HEK293T (cell line): ENCODE data around the gene OXCT2.
"Not testable (repeated sequence)": the region's sequence is repeated elsewhere in the genome, so short reads cannot be mapped to it uniquely, and the experiment has no call there.

Source experiments
- BHLHE40 ChIP-seq: fragments of 450-650 bp; IDR thresholded peaks from 2 replicates; pipeline ENCODE4 v1.6.1; 2016; ENCODE audit warnings: mild to moderate bottlenecking, moderate library complexity, borderline replicate concordance
- ELF4 ChIP-seq: fragments of 450-650 bp; IDR thresholded peaks from 2 replicates; pipeline ENCODE4 v1.6.1; 2017; ENCODE audit warnings: antibody characterized with exemption
- FOXA1 ChIP-seq: fragments of 450-650 bp; IDR thresholded peaks from 2 replicates; pipeline ENCODE4 v1.6.1; 2016; ENCODE audit warnings: mild to moderate bottlenecking
- FOXK2 ChIP-seq: fragments of 450-650 bp; IDR thresholded peaks from 2 replicates; pipeline ENCODE4 v1.6.1; 2016; ENCODE audit warnings: mild to moderate bottlenecking
- FOXM1 ChIP-seq: fragments of 450-650 bp; IDR thresholded peaks from 2 replicates; pipeline ENCODE4 v1.6.1; 2017; ENCODE audit warnings: mild to moderate bottlenecking, borderline replicate concordance
- HDGF ChIP-seq: fragments of 450-650 bp; IDR thresholded peaks from 2 replicates; pipeline ENCODE4 v1.6.1; 2017; ENCODE audit warnings: antibody characterized with exemption, borderline replicate concordance
- LEF1 ChIP-seq: fragments of 450-650 bp; IDR thresholded peaks from 2 replicates; pipeline ENCODE4 v1.6.1; 2017; ENCODE audit warnings: mild to moderate bottlenecking, borderline replicate concordance
- NFRKB ChIP-seq: fragments of 450-650 bp; IDR thresholded peaks from 2 replicates; pipeline ENCODE4 v1.6.1; 2016; ENCODE audit warnings: mild to moderate bottlenecking, moderate library complexity
- SP1 ChIP-seq: fragments of 450-650 bp; IDR thresholded peaks from 2 replicates; pipeline ENCODE4 v1.6.1; 2017
- TARDBP ChIP-seq: fragments of 450-650 bp; IDR thresholded peaks from 2 replicates; pipeline ENCODE4 v1.6.1; 2016
- ZNF384 ChIP-seq: fragments of 450-650 bp; IDR thresholded peaks from 2 replicates; pipeline ENCODE4 v1.6.1; 2016
- TF ChIP-seq, protein P1 (sequence below): fragments of 450-650 bp; IDR thresholded peaks from 2 replicates; pipeline ENCODE4 v1.6.1; 2016

GRCh38 chr1:39775141-39775540 lies 4.0 kb upstream of the OXCT2 start:
- not testable (repeated sequence) for TF ChIP-seq BHLHE40, FOXK2, HDGF, FOXM1, ZNF384, TARDBP, NFRKB, LEF1, ELF4, SP1, FOXA1
- TF ChIP-seq, protein P1, sequence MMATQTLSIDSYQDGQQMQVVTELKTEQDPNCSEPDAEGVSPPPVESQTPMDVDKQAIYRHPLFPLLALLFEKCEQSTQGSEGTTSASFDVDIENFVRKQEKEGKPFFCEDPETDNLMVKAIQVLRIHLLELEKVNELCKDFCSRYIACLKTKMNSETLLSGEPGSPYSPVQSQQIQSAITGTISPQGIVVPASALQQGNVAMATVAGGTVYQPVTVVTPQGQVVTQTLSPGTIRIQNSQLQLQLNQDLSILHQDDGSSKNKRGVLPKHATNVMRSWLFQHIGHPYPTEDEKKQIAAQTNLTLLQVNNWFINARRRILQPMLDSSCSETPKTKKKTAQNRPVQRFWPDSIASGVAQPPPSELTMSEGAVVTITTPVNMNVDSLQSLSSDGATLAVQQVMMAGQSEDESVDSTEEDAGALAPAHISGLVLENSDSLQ, result not testable (repeated sequence)
